ENCODE results near the gene NRG2.

NRG2 gene

GRCh38 chr5:139967353-139967752, 75.7 kb downstream of the NRG2 start:
- no peak for DNase-seq (ENCODE audit: low read depth)

DNA sequence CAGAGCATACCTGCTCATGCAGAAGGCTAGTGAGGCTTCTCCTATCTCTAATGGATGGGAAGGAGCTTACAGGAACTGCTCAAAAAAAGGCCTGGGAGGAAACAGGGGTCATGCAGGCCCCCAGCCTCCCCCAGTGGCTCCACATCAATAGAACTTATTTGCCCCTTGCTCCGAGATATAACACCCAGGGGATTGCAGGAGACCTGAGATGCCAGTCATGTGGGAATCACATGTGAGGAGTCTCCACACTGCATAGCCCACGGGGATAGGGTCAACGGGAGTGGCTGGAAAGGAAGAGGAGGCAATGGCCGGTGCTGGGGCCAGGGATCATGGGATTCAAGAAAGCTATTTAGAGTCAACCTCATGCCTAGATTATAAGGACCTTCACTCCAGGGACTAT, 76.2 kb downstream of the NRG2 start:
- DNase-seq (ENCODE audit: low read depth): no peak

DNA sequence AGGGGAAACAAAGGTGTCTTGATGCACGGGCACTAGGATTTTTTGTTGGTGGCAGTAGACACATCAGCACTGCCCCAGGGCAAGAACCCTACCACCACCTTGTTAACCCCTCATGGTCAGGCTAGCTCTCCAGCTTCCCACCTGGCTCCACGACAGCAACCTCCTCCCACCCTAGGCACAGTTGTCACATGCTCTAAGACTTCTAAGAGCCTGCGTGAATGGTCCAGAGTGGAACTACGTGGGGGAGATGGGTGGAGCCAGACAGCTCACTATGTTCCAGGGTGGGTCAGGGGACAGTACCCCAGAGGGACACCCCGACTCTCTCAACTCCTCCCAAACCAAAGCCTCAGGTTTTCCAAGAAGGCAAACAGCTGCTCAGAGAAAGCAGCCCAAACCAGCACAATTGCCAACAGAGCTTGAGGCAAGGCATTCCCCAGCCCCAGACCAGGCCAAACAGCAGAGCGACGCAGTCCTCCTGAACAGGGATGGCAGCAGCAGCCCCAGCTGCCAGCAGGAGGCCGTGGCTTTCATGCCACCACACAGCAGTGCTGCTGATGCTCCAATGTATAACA, 78.0 kb downstream of the NRG2 start:
- DNase-seq (ENCODE audit: low read depth): no peak

DNA sequence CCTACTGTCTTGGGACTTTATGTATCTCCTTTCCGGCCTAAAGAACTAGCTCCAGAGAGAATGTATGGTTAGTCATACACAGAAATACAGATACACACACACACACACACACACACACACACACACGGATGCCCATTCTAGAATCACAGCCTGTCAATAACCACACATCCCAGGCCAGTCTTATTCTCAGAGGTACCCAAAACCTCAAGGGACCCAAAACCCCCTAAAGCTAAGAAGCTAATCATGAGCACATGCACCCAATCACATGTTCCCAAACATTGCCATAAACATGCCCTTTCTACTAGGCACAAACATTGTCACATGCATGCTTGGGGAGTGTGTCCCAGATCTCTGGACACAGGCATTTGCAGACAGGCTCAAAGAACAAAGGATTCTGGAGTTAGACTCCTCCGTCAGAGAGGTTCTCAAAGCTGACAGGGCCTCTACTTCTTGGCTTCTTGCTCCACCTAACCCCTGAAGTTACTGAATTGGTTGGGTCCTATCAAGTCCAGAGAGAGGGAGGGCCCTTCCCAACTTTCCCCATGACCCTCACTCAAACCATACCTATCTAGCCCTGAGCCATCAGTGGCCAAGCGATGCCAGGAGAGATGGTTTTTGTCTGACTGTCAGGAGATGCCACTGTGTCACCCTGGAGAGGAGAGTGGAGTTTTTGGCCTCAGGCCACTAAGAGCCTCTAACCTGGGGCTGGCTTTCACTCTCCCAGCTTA, 78.7 kb downstream of the NRG2 start:
- DNase-seq (ENCODE audit: low read depth): no peak

GRCh38 chr5:139962445-139962844, 80.7 kb downstream of the NRG2 start:
- no peak for DNase-seq (ENCODE audit: low read depth)

- no peak for DNase-seq (ENCODE audit: low read depth)
These were observed 81.5 kb downstream of the NRG2 start for GRCh38 chr5:139961435-139962157.

- no peak for DNase-seq (ENCODE audit: low read depth)
These were observed 82.2 kb downstream of the NRG2 start for GRCh38 chr5:139960723-139961383.

DNA sequence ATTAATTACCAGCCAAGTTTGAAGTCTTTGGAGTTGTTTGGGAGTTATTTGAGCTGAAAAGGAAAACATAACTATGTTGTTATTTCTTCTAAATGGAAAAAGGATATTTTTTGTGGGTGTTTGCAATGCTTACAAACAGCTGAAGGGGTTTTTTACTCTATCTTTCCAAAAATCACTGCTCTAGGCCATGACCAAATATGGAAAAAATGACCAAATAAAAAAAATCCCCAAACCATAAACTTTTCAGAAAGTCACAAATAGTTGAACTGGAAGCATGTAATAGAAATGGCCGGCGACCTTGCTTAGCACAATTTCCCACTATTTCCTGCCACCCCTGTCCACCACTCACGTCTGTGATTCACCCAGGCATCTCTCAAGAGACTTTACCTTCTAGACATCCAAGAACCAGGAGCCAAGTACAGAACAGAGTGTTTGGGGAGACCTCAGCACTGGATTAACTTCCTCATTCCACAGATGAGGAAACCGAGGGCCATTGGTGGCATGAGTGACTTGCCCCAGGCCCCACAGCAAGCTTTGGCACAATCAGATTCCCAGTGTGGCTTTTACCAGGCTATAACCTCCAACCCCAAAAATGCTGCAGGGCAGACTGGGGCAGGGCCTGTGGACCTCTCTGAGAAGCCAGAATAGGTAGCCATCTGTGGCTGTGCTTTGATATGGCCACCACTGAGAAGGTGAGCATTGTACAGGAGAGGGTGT, 84.5 kb downstream of the NRG2 start:
- DNase-seq (ENCODE audit: low read depth): no peak

GRCh38 chr5:139956342-139956741, 86.8 kb downstream of the NRG2 start:
- no peak for DNase-seq (ENCODE audit: low read depth)

- DNase-seq (ENCODE audit: low read depth): no peak
These were observed 87.4 kb downstream of the NRG2 start for GRCh38 chr5:139955616-139956273.

DNA sequence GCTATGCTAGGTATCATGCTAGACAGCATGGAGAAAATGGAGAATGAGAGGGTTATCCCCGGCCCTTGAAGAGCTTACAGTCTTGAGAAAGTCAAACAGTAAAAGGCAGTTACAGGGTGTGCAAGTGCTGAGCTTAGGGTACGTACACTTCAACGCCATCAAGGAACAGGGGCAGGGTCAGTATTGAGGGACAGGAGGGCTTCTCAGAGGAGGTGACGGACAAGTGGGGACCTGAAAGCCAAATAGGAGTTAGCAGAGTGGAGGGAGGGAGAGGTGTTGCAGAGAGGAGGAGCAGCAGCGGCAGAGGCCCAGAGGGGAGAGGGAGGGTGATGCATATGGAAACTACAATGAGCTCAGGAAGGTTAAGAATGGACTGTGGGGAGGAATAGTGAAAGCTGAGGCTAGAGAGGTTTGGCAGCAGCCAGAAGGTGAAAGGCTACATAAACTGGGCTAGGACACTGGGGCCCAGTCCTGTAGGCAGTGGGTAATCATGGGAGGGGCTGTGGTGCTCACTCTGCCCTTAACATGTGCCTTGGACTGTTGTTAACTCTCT, 88.0 kb downstream of the NRG2 start:
- DNase-seq (ENCODE audit: low read depth): no peak

GRCh38 chr5:139954462-139954861, 88.6 kb downstream of the NRG2 start:
- DNase-seq (ENCODE audit: low read depth): no peak

DNA sequence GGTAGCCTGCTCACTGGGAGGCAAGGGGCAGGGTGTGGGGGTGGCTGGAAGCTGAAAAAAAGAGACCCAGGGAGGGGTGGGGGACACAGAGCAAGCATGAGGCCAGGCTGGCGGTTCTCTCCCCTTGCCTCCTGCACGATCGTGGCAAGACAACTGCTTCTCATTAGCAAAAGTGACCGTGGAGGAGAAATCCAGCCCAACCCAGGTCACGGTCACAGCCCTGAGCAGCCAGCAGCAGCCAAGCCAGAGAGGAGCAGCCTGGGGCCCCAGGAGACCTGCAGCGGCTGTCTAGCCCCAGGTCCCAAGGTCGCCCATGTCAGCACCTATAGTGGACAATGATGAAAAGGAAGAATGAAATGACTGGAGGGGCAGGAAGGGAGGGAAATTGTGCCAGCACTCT, 89.1 kb downstream of the NRG2 start:
- DNase-seq (ENCODE audit: low read depth): no peak

- no peak for DNase-seq (ENCODE audit: low read depth)
These were observed 90.5 kb downstream of the NRG2 start for GRCh38 chr5:139952574-139952973.

- DNase-seq (ENCODE audit: low read depth): no peak
These were observed 91.1 kb downstream of the NRG2 start for GRCh38 chr5:139951983-139952382.

GRCh38 chr5:139951296-139951924, 91.7 kb downstream of the NRG2 start:
- DNase-seq (ENCODE audit: low read depth): no peak

DNA sequence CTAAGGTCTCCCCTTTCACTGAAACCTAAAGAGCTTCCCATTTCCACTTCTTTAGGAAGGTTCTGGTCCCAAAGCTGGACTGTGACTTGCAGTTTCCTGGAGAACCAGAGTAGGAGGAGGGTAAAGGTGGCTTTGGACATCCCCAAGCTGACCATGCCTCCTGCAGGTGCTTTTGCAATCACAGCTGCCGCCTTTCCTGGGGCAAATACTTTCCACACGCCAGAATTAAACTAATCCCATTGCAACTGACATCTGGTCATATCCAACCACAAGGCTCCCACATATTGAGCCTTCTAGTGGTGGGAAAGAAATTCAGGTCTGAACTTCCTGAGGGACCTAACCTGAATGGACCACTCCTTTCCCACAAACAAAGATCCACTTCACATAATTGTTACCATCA, 92.7 kb downstream of the NRG2 start:
- DNase-seq (ENCODE audit: low read depth): no peak

- DNase-seq (ENCODE audit: low read depth): no peak
These were observed 93.4 kb downstream of the NRG2 start for GRCh38 chr5:139949710-139950109.

- no peak for DNase-seq (ENCODE audit: low read depth)
These were observed 95.4 kb downstream of the NRG2 start for GRCh38 chr5:139947727-139948126.

GRCh38 chr5:139946440-139946839, 96.7 kb downstream of the NRG2 start:
- no peak for DNase-seq (ENCODE audit: low read depth)

DNA sequence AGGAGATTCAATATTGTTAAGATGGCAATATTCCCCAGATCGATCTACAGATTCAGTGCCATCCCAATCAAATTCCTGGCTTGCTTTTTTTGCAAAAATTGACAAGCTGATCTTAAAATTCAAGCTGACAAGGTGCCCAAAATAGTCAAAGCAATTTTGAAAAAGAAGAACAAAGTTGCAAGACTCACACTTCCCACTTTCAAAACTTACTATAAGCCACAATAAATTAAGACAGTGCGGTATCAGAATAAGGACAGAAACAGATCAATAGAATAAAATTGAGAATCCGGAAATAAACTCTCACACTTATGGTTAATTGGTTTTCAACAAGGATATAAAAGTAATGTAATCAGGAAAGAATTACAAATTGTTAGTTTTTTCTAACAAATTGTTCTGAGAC, 97.1 kb downstream of the NRG2 start:
- no peak for DNase-seq (ENCODE audit: low read depth)
